Cardiac muscle cell (in vitro differentiated cells and primary cell): ENCODE measurements around the gene PLIN3. TPM values are rescaled to one million over a fixed set of nuclear protein-coding genes. Genes with fewer than 3 reads are reported as not detected.

Experiments used
- DNase-seq, 2 donors: peaks; one replicate each; pipeline versions ENCODE4 v3.0.0 to v3.0.0-alpha.2; 2010 to 2017; ENCODE audit warnings: low read depth in 1 of 2, low spot score in 1 of 2
- H3K27ac ChIP-seq: fragments of 200-600 bp; sonication (generic); 2 replicates; pipeline ENCODE4 v1.5.1; 2016
- H3K27me3 ChIP-seq: fragments of 200-600 bp; sonication (generic); 2 replicates; pipeline ENCODE4 v1.6.0; 2016; ENCODE audit warnings: control low read depth
- H3K36me3 ChIP-seq: fragments of 200-600 bp; sonication (generic); 2 replicates; pipeline ENCODE4 v1.5.1; 2016; ENCODE audit warnings: control low read depth
- H3K4me1 ChIP-seq: fragments of 200-600 bp; sonication (generic); 2 replicates; pipeline ENCODE4 v1.8.1; 2017; ENCODE audit warnings: low read depth, mild to moderate bottlenecking, mixed run types
- H3K4me3 ChIP-seq: fragments of 200-600 bp; sonication (generic); 2 replicates; pipeline ENCODE4 v1.5.1; 2016; ENCODE audit warnings: mild to moderate bottlenecking
- H3K9me3 ChIP-seq: fragments of 200-600 bp; sonication (generic); 2 replicates; pipeline ENCODE4 v1.5.1; 2017; ENCODE audit warnings: low read depth, mild to moderate bottlenecking, control low read depth
- polyA plus RNA-seq: library from polyadenylated mRNA; unstranded; fragments of >200 nt; fragmentation: Nextera tagmentation; extraction: Ambion mirVana; gene quantifications from 2 replicates; pipeline ENCODE4 v1.2.1, GENCODE V29; 2016
- total RNA-seq: library from RNA; depleted of rRNA; stranded (reverse); fragments of >200 nt; gene quantifications from 2 replicates; pipeline ENCODE4 v1.2.3, GENCODE V29; 2016
- TF ChIP-seq, protein P1 (sequence below): IDR thresholded peaks from 2 replicates; pipeline ENCODE4 v1.5.1; 2012; ENCODE audit warnings: low read depth, mild to moderate bottlenecking, low read length

The PLIN3 gene
- total and polyA plus RNA-seq, 2 experiments from 2014 or later: 108 to 114 TPM

DNA sequence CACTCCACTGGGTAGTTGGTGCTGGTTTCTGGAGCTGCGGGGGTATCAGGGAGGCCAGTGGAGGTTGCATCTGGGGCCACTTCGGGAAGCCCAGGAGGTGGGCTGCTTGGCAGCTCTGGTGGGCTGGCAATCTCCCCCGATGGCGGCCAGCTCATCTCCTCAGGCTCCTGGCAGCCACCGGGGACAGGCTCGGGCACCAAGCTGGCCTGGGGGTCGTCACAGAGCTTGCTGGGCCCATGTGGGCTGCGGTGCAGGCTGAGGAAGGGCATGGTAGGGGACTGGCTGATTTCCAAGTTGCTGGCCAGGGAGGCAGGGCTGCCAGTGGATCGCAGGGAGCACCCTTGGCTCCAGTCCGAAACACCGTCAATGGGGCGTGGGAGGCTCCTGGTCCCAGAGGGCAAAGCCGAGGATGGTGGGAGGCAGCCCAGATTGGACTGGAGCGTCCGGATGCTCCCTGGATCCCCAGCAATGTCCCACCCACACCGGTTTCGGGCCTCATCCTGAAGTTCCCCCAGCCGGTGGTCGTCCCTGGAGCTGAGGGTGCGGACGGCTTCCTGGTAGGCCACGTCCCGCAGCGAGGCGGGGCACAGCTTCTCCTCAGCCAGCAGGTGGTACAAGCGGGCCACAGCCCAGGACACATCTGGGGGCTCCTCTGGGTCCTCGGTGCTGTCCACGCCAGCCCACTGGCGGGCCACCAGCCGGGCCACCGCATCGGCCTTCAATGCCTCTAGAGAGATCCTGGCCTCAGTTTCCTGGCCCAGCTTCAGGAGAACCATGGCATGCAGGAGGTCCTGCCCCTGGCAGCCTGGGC is 49.8 kb downstream of the PLIN3 start:
- Histone ChIP-seq H3K9me3 (no peaks in the 10 kb centered on the region), H3K4me3 (no peak overlapping the region), H3K27me3 (no peaks in the 10 kb centered on the region), H3K36me3 (no peaks in the 10 kb centered on the region), H3K27ac (no peak overlapping the region), H3K4me1 (no peaks in the 10 kb centered on the region)
- TF ChIP-seq, protein P1, sequence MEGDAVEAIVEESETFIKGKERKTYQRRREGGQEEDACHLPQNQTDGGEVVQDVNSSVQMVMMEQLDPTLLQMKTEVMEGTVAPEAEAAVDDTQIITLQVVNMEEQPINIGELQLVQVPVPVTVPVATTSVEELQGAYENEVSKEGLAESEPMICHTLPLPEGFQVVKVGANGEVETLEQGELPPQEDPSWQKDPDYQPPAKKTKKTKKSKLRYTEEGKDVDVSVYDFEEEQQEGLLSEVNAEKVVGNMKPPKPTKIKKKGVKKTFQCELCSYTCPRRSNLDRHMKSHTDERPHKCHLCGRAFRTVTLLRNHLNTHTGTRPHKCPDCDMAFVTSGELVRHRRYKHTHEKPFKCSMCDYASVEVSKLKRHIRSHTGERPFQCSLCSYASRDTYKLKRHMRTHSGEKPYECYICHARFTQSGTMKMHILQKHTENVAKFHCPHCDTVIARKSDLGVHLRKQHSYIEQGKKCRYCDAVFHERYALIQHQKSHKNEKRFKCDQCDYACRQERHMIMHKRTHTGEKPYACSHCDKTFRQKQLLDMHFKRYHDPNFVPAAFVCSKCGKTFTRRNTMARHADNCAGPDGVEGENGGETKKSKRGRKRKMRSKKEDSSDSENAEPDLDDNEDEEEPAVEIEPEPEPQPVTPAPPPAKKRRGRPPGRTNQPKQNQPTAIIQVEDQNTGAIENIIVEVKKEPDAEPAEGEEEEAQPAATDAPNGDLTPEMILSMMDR: no peak
- no peak for DNase-seq

DNA sequence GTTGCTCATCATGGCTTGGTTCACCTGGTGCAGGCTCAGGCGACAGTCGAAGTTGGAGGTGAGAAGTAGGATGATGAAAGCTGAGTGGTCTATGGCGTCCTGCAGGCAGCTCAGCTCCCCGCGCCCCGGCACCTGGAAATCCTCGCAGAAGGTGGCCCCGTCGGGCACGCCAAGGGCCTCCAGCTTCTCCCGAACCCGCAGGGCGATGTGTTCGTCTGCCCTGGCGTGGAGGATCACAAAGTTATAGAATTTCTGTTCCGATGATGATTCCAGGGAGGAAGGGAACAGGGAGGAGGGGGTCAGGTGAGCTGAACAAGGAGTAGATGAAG is 50.6 kb downstream of the PLIN3 start:
- no peak for DNase-seq
- no peak overlapping the region for H3K27ac ChIP-seq
- H3K27me3 ChIP-seq: no peaks in the 10 kb centered on the region
- no peaks in the 10 kb centered on the region for H3K4me1 ChIP-seq
- H3K4me3 ChIP-seq: no peak overlapping the region
- H3K9me3 ChIP-seq: no peaks in the 10 kb centered on the region
- no peaks in the 10 kb centered on the region for H3K36me3 ChIP-seq
- TF ChIP-seq, protein P1: no peak

DNA sequence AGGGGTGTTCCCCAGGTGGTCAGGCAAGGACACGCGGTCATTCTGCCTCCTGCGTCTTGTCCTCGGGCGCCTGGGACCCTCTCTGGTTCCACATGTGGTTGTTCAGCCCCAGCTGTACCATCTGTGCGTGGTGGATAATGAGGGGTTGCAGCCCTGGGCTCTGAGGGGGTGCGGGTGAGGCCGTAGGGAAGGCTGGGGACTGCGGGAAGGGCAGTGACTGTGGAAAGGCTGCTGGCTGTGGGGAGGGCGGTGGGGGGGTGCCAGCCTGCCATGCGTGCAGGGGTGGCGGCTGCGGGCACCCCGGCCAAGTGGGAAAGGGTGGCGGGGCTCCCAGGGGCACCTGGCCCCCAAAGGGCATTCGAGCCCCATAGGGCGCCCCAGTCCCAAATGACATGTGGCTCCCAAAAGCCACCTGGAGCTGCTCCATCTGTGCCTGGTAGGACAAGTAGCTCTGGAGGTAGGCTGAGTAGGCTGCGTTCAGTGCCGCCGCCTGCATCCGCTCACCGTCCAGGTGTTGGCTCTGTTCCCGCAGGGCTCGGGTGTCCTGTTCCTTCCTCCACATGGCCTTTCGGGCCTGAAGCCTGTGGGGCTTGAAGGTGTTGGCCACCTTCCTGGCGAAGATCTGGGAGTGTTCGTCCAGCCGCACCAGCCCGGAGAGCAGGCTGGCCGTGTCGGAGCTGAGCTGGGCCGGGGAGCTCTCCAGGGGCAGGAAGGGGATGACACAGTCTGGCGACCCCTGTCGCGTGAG is 51.1 kb downstream of the PLIN3 start:
- H3K4me3 ChIP-seq: no peak overlapping the region
- no peaks in the 10 kb centered on the region for H3K4me1 ChIP-seq
- H3K27me3 ChIP-seq: no peaks in the 10 kb centered on the region
- DNase-seq: no peak
- H3K27ac ChIP-seq: no peak overlapping the region
- TF ChIP-seq, protein P1: no peak
- H3K9me3 ChIP-seq: no peaks in the 10 kb centered on the region
- no peaks in the 10 kb centered on the region for H3K36me3 ChIP-seq

DNA sequence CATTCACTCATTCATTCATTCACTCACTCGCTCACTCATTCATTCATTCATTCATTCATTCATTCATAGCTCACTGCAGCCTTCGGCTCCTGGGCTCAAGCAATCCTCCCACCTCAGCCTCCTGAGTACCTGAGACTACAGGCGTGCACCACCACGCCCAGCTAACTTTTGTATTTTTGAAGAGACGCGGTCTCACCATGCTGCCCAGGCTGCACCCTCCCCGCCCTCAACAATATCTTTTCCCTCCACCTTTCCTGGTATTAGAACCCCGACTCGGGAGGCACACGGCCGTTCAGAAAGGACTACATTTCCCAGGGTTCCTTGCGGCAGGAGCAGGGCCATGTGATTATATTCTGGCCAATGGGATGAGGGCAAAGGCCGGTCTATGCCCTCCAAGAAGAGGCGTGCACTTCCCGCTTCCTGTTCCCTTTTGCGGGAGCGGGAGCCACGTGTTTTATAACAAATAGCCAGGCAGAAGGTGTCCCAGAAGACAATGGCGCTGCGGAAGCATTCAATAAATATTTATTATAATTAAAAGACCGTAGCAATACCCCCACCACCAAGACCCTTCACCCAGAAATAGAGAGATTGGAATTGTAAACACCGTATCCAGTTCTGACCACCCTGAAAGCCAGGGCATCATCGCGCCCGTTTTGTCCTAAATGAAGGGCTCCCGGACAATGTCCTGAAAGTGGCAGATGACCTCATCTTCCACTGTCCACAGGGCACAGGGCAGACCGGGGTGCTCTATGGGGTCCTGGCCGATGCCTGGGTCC is 51.9 kb downstream of the PLIN3 start:
- H3K4me1 ChIP-seq: no peaks in the 10 kb centered on the region
- TF ChIP-seq, protein P1: no peak
- no peaks in the 10 kb centered on the region for H3K27me3 ChIP-seq
- DNase-seq: peak; percentile 93 to 95
- no peaks in the 10 kb centered on the region for H3K36me3 ChIP-seq
- no peaks in the 10 kb centered on the region for H3K9me3 ChIP-seq
- no peak overlapping the region for H3K27ac ChIP-seq
- peak overlapping the region; percentile 18 for H3K4me3 ChIP-seq

DNA sequence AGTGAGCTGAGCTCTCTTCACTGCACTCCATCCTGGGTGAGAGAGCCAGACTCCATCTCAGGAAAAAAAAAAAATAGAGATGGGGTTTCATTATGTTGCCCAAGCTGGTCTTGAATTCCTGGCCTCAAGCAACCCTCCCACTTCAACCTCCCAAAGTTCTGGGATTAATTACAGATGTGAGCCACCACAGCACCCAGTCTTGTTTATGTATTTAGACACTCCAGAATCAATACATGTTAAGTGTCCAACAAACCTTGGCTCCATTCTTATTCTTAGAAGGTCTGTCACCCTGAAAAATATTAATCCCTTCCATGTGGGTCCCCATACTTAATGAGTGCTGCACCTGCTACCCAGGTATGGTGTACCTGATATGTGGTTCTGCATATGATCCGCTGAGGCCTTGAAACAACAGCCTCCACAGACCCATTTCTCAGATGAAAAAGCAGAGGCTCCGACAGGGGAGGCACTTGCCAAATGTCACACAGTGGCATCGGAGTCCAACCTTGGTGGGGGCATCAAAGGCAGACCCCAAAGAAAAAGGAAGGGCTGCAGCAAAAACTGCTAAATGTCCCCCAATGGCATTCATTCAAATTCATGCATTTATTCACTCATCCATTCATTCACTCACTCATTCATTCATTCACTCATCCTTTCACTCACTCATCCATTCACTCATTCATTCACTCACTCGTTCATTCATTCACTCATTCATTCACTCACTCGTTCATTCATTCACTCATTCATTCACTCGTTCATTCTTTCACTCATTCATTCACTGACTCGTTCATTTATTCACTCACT is 52.6 kb downstream of the PLIN3 start:
- Histone ChIP-seq H3K9me3 (no peaks in the 10 kb centered on the region), H3K4me3 (no peak overlapping the region), H3K4me1 (no peaks in the 10 kb centered on the region), H3K27me3 (no peaks in the 10 kb centered on the region), H3K36me3 (no peaks in the 10 kb centered on the region), H3K27ac (no peak overlapping the region)
- no peak for DNase-seq
- TF ChIP-seq, protein P1: no peak
